ENCODE data around the gene MTCP1.

Gene MTCP1

GRCh38 chrX:155070975-155071693 is at the start of gene MTCP1, which contains the start of the genes BRCC3 and CMC4:
TSS of gene MTCP1 (minus strand) at chrX:155071136. CDS start at chrX:155066010, 5,126 bp downstream.
TSS of gene BRCC3 (plus strand) at chrX:155071508. CDS start at chrX:155071528, 20 bp downstream.
TSS of gene CMC4 (minus strand) at chrX:155071136. CDS start at chrX:155064023, 7,113 bp downstream.
- peak; percentile 3 for DNase-seq

- no peak for DNase-seq
These were observed 44.4 kb upstream of the MTCP1 start for GRCh38 chrX:155115174-155115819.

- DNase-seq = no peak
These were observed 42.2 kb upstream of the MTCP1 start for GRCh38 chrX:155113097-155113496.

- no peak for DNase-seq
These were observed 41.2 kb upstream of the MTCP1 start for GRCh38 chrX:155112171-155112570.

- no peak for DNase-seq
These were observed 37.5 kb upstream of the MTCP1 start for GRCh38 chrX:155108427-155108826.

GRCh38 chrX:155105919-155106318 is 35.0 kb upstream of the MTCP1 start:
- no peak for DNase-seq

GRCh38 chrX:155094468-155095061 is 23.6 kb upstream of the MTCP1 start:
- no peak for DNase-seq

- DNase-seq = no peak
These were observed 16.2 kb upstream of the MTCP1 start for GRCh38 chrX:155086961-155087735.

GRCh38 chrX:155086202-155086840 is 15.4 kb upstream of the MTCP1 start:
- DNase-seq = no peak

GRCh38 chrX:155071694-155072280 is 851 bp upstream of the MTCP1 start:
- DNase-seq = no peak

- no peak for DNase-seq
These were observed 317 bp downstream of the MTCP1 start for GRCh38 chrX:155070663-155070974.

- no peak for DNase-seq
These were observed 898 bp downstream of the MTCP1 start for GRCh38 chrX:155070038-155070437.

GRCh38 chrX:155069414-155069813 is 1.5 kb downstream of the MTCP1 start:
- DNase-seq = no peak

- DNase-seq = no peak
These were observed 2.8 kb downstream of the MTCP1 start for GRCh38 chrX:155068165-155068564.

- no peak for DNase-seq
These were observed 5.8 kb downstream of the MTCP1 start for GRCh38 chrX:155065035-155065734.

- no peak for DNase-seq
These were observed 9.2 kb downstream of the MTCP1 start for GRCh38 chrX:155061760-155062159.

- DNase-seq = no peak
These were observed 13.8 kb downstream of the MTCP1 start for GRCh38 chrX:155056877-155057792.

GRCh38 chrX:155056471-155056870 is 14.5 kb downstream of the MTCP1 start:
- DNase-seq = no peak

GRCh38 chrX:155055494-155055893 is 15.4 kb downstream of the MTCP1 start:
- no peak for DNase-seq

- no peak for DNase-seq
These were observed 16.7 kb downstream of the MTCP1 start for GRCh38 chrX:155054255-155054654.

GRCh38 chrX:155053656-155054055 is 17.3 kb downstream of the MTCP1 start:
- no peak for DNase-seq

All from SIG-M5 (cell line).